Measurements from ENCODE around the gene MEPCE.

MEPCE gene

DNA sequence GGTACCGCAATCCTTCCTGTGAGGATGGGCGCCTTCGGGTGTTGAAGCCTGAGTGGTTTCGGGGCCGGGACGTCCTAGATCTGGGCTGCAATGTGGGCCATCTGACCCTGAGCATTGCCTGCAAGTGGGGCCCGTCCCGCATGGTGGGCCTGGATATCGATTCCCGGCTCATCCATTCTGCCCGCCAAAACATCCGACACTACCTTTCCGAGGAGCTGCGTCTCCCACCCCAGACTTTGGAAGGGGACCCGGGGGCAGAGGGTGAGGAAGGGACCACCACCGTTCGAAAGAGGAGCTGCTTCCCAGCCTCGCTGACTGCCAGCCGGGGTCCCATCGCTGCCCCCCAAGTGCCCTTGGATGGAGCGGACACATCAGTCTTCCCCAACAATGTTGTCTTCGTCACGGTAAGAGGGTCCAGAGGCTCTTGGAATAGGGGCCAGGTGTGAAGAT, 1.7 kb downstream of the MEPCE start:
- H3K27ac ChIP-seq: peak overlapping the region; percentile 99
- TF ChIP-seq, protein P1, sequence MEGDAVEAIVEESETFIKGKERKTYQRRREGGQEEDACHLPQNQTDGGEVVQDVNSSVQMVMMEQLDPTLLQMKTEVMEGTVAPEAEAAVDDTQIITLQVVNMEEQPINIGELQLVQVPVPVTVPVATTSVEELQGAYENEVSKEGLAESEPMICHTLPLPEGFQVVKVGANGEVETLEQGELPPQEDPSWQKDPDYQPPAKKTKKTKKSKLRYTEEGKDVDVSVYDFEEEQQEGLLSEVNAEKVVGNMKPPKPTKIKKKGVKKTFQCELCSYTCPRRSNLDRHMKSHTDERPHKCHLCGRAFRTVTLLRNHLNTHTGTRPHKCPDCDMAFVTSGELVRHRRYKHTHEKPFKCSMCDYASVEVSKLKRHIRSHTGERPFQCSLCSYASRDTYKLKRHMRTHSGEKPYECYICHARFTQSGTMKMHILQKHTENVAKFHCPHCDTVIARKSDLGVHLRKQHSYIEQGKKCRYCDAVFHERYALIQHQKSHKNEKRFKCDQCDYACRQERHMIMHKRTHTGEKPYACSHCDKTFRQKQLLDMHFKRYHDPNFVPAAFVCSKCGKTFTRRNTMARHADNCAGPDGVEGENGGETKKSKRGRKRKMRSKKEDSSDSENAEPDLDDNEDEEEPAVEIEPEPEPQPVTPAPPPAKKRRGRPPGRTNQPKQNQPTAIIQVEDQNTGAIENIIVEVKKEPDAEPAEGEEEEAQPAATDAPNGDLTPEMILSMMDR (conservative IDR thresholded peaks at IDR 0.05): no peak
- no peak for TF ChIP-seq ZFX (IDR thresholded peaks at IDR 0.05)

DNA sequence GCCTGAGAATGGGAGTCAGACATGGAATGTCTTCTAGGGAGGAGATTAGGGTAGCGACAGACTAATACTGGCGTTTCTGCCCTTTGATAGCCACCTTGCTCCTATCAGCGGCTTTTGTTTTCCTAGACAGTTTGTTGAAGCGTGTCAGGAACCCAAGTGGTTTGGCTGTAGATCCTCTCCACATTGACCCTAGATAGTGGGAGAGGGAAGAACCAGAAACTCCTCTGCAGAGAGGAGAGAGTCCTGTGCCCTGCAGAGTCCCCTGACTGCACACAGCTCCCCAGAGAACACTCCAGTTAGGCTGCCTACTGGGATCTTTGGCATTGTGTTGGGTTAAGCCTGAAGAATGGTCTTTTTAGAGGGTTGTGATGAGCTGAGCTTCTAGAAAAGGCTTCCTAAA, 2.4 kb downstream of the MEPCE start:
- TF ChIP-seq ZFX (IDR thresholded peaks at IDR 0.05): no peak
- TF ChIP-seq, protein P1 (conservative IDR thresholded peaks at IDR 0.05): no peak
- H3K27ac ChIP-seq: peak overlapping the region; percentile 99

DNA sequence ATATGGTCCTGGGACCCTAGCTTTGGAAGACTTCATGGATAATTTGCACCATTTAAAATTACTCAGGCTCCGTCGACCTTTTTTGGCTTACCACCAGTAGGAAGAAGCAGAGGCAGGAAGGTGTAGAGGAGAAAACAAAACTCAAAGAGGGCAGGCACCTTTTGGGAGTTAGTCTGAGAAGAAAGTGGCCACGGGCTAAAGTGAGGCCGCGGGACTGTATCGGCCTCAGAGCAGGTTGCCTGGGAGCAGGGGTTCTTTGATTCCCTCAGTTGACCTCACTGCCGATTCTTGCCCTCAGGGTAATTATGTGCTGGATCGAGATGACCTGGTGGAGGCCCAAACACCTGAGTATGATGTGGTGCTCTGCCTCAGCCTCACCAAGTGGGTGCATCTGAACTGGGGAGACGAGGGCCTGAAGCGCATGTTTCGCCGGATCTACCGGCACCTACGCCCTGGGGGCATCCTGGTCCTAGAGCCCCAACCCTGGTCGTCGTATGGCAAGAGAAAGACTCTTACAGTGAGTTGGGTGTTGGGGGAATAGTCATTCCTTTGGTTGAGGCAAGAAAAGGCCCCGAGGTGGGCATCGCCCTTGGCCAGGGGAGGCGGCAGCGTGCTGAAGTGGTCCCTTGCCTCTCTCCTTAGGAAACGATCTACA, 3.1 kb downstream of the MEPCE start:
- no peak for TF ChIP-seq ZFX (IDR thresholded peaks at IDR 0.05)
- TF ChIP-seq, protein P1 (conservative IDR thresholded peaks at IDR 0.05): no peak
- peak overlapping the region; percentile 96; the same call in 1 of the 2 replicates for H3K27ac ChIP-seq

DNA sequence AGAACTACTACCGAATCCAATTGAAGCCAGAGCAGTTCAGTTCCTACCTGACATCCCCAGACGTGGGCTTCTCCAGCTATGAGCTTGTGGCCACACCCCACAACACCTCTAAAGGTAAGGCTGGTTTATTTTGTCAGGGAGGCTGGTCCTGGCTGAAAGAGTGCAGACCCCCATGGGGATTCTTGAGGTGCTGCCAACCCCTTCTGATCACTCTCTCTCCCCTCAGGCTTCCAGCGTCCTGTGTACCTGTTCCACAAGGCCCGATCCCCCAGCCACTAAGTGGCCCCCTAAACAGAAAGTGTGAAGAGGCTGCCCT, 3.6 kb downstream of the MEPCE start:
- TF ChIP-seq, protein P1 (conservative IDR thresholded peaks at IDR 0.05): no peak
- peak overlapping the region; percentile 96; the same call in 1 of the 2 replicates for H3K27ac ChIP-seq

DNA sequence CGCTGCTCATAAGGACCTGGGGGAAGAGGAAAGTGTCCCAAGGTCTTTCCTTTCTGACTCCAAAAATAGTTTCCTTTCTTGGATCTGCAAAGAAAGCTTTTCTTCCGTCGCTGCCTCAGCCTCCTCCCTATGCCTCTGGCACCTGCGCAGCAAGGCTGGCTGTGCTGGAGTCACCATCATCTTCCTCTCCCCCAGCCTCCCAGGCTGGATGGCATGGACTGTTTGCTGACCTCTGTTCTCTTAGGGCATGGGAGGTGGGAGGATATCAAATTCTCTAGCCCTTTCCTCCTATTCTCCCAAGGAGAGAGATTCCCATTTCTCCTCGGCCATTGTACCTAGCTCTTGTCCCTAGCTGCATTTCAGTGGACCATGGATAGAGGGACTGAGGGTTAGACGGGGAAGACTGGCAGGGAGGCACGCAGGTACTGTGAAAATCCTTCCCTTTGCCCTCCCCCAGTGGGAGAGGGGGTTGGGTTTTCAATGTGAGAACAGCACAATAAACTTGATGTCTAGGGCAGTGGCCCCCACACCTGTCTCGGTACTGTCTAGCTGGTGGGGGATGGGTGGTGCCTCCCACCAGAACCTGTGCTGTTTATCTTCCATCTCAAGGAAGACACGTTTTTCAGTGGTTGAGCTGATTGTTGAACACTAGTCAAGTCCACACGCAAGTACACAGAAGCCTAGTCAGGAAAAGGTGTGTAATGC, 4.1 kb downstream of the MEPCE start:
- peak overlapping the region; percentile 96 for H3K27ac ChIP-seq
- no peak for TF ChIP-seq ZFX (IDR thresholded peaks at IDR 0.05)
- TF ChIP-seq, protein P1 (conservative IDR thresholded peaks at IDR 0.05): no peak

DNA sequence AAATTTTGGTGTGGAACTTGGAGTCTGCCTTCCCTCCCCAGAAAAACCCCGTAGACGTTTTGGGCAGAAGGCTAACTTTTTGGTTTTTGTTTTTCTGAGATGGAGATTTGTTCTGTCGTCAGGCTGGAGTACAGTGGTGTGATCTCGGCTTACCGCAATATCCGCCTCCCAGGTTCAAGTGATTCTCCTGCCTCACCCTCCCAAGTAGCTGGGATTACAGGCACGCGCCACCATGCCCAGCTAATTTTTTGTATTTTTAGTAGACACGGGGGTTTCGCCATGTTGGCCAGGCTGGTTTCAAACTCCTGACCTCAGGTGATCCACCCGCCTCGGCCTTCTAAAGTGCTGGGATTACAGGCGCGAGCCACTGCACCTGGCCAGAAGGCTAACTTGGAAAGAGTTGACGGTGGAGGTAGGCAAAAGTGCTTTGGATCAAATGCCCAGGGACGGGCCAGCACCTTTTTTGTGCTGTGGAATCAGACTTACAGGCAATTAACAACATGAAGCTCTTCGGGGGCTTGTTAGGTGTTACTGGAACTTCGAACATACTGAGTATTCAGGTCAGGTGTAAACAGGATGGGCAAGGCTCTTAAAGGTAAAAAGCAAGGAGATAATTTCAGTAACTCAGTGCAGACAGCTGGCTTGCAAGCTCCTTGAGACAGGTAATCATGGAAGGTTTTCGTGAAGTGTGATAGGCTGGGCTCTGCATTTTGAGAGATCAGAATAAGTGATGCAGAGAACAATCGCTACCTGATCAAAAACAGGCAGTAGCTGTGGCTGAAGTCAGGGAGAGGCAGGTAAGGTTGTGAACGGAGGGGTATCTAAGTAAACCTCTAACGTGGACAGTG, 4.9 kb downstream of the MEPCE start:
- TF ChIP-seq, protein P1 (conservative IDR thresholded peaks at IDR 0.05): no peak
- no peak for TF ChIP-seq ZFX (IDR thresholded peaks at IDR 0.05)
- peak overlapping the region; percentile 96 for H3K27ac ChIP-seq
